Measurements from ENCODE around the gene DIP2B.
"Not testable (repeated sequence)": the region's sequence is repeated elsewhere in the genome, so short reads cannot be mapped to it uniquely, and the experiment has no call there.

The DIP2B gene

GRCh38 chr12:50504798-50505674, at the start of gene DIP2B:
Gene DIP2B, plus strand, starts transcription at chr12:50504985. Its CDS starts 156 bp downstream, at chr12:50505141.
- DNase-seq (ENCODE audit: low spot score): peak; percentile 92

- no peak for DNase-seq (ENCODE audit: low spot score)
Observed at GRCh38 chr12:50458606-50459005, 46.2 kb upstream of the DIP2B start.

DNA sequence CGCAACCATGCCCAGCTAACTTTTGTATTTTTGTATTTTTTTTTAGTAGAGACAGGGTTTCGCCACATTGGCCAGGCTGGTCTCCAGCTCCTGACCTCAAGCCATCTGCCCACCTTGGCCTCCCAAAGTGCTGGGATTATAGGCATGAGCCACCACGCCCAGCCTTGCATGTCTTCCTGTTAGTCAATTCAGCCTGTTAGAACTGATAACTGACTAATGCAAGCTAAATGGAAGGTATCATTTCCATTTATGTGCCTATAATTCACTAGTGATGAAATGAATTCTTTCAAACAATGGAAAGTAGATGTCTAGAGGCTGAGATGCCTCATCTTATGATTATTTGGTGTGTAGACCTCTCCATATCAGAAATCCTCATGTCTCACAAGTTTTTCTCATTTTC, 37.3 kb upstream of the DIP2B start:
- no peak for DNase-seq (ENCODE audit: low spot score)

DNA sequence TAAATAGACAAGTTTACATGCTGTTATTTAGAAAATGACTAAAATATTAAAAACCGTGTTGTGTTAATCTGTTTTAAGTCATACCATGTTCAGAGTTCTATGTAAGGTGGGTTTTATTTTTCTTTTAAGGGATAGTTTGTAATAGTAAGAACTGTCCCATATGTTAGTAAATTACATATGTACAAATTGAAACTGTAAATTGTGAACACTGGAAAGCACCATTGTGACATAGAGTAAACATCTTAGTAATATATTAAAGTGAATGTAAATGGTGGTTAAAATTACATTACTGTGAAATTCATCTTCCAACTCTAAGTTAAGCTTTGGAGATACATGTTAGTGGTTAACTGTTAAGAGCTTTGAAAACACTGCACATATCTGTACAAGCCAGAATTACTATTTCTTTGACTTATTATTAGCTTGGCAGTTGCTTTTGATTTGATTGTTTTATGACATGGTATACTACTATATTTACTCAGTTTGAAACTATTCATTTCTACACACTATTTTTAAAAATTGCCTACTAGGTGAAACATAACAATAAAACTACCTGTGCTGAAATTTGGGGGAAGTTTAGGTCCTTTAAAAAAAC, 27.4 kb upstream of the DIP2B start:
- DNase-seq (ENCODE audit: low spot score): no peak

GRCh38 chr12:50482571-50482970, 22.2 kb upstream of the DIP2B start:
- no peak for DNase-seq (ENCODE audit: low spot score)

DNA sequence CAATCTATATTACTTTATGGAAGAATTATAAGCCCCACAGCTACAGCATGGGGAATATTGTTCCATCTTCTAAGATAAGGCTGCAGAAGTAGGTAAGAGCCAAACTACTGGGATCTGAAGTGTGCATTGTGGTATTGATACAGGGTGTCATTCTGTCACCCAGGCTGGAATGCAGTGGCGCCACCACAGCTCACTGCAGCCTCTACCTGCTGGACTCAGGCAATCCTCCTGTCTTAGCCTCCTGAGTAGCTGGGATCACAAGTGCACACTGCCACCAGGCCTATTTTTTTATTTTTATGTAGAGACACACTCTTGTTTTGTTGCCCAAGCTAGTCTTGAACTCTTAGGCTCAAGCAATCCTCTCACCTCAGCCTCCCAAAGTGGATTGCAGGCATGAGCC, 21.3 kb upstream of the DIP2B start:
- no peak for DNase-seq (ENCODE audit: low spot score)

DNA sequence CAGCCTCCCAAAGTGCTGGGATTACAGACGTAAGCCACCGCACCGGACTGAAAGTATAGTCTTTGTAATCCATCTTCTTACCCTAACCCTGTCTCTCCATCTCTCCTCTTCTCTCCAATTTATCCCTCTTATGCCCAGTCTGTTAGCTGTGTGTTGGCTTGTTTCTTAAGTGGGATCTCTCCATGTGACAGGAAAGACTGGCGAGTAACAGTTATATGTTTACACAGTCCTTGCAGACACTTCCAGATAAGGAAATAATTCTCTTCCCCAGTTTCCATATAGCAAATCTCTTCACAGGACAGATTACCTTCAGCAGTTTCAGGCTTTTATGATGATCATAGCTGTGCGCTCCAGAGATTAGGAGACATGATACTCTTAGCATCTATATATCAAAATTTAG, 16.0 kb upstream of the DIP2B start:
- DNase-seq (ENCODE audit: low spot score): no peak

DNA sequence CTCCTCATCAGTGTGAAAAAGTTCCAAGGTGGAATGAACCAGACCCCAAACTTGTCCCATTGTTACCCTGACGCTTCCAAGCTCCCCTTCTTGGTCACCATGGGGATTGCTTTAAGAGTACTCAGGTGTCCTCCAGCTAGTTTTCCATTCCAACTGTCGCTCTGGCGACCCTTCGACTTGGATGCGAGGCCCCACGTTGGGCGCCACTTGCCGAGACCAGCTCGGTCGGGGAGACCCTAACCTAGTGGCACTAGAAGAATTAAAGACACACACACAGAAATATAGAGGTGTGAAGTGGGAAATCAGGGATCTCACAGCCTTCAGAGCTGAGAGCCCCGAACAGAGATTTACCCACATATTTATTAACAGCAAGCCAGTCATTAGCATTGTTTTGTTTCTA, 6.7 kb upstream of the DIP2B start:
- DNase-seq (ENCODE audit: low spot score): not testable (repeated sequence)

DNA sequence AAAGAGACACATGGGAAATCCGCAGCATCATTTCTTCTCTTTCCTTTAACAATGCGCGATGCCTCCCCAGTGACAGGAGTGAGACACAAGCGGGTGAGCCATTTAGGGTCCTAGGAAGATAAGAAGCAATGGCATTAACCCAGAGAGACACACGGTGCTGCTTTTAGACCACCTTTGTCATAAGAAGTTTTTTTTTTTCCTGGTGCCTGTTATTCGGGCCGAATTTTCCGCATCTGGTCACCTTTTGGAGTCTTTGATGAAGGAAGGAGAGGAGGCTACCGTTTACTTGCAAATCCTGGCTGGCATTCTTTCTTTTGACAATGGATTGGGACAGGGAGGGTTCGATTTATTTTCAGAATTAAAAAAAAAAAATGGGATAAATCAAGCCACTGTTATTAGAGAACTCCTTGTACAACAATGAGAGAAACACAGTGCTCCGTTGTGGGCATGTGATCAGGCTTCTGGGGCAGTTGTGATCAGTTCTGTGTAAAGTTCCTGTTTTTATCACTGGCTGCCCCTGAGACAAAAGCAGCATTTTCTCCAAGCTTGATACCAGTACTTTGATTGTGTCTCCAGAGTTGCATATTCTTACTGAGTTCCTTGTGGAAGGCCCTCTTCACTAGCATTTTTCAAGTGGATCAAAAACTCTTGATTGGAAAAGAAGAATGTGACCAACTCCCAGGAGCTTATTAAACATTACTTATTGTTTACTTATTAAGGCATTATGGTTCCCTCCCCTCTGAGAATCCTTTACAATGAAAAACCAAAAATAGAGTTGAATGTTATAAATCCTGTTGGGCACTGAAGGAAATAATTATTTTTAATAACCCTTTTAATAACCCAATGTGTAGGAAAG, 1.1 kb downstream of the DIP2B start:
- peak; percentile 64 for DNase-seq (ENCODE audit: low spot score)

DNA sequence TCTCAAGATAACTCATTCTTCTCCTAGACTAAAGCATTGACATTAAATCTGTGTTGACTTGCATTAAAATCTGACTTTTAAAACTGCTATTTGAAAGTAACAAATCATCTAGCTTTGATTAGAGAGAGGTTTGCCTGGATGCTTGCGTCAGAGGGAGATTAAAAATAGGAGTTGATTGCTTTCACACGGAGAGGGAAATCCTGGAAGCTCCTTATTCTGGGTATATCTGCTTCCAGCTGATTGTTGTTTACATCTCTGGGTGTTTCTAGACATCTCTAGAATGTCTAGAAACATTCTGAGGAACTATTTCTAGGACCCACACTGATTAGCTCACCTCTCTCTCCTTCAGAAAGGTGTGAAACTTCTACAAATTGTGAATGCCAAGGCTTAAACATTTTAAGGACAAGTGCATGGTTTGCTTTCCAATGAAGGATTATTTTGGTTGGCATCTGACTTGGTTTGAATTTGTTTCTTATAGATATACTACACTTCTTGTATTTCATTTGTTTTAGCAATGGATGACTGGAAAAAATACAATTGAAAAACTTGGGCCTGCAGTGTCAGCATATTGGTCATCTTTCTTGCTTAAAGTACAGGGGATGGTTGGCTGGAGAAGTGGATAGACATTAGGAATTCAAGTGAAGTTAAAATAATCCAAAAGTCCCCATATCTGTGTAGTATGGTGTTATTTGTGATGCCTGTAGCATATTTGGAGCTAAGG, 2.1 kb downstream of the DIP2B start:
- DNase-seq (ENCODE audit: low spot score): peak; percentile 59

GRCh38 chr12:50507474-50507838, 2.7 kb downstream of the DIP2B start:
- no peak for DNase-seq (ENCODE audit: low spot score)

DNA sequence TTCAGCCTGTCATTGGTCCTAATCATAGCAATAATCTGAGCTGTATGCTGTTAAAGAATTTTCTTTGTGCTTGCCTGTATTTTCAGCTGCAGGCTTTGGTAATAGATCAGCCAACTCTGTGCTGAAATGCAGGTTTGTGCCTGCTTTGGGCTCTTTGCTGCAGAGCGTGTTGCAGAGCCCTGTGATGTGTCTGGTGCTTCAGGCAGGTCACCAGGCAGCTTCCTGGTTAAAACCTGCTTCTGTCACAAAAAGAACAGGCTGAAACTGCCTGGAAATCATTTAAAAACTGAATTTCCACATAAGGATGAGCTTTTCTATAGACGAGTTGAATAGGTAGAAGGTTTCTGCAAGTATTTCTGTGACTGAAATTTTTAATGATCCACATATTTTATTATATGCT, 3.1 kb downstream of the DIP2B start:
- DNase-seq (ENCODE audit: low spot score): peak; percentile 73

GRCh38 chr12:50508414-50508813, 3.6 kb downstream of the DIP2B start:
- DNase-seq (ENCODE audit: low spot score): no peak

GRCh38 chr12:50508970-50509663, 4.3 kb downstream of the DIP2B start:
- no peak for DNase-seq (ENCODE audit: low spot score)

- no peak for DNase-seq (ENCODE audit: low spot score)
Observed at GRCh38 chr12:50514526-50515276, 9.9 kb downstream of the DIP2B start.

- no peak for DNase-seq (ENCODE audit: low spot score)
Observed at GRCh38 chr12:50515587-50515986, 10.8 kb downstream of the DIP2B start.

- no peak for DNase-seq (ENCODE audit: low spot score)
Observed at GRCh38 chr12:50517421-50518048, 12.8 kb downstream of the DIP2B start.

GRCh38 chr12:50518090-50518489, 13.3 kb downstream of the DIP2B start:
- no peak for DNase-seq (ENCODE audit: low spot score)

- DNase-seq (ENCODE audit: low spot score): no peak
Observed at GRCh38 chr12:50519353-50519752, 14.6 kb downstream of the DIP2B start.
